ENCODE data around the gene AOPEP. TPM values are rescaled to one million over a fixed set of nuclear protein-coding genes. Genes with fewer than 3 reads are reported as not detected.
A peak's percentile ranks its signal among the peaks of the same experiment; 100 is the strongest.

Gene AOPEP
- polyA plus RNA-seq, 2 of the 4 experiments (the other 2 are of a cell fraction), result 226 to 266 TPM

GRCh38 chr9:94934816-94935328, 208.4 kb downstream of the AOPEP start:
- 90% methylated on average over 9 of the region's 9 CpGs for WGBS (ENCODE audit: missing lambda C conversion rate)
- no peak for FAIRE-seq
- H3K27ac ChIP-seq, result peak overlapping the region; percentile 92 to 93
- ChIA-PET POLR2A (no interaction called here), CTCF (interaction anchor here (1.2 to 1.5 kb wide), 3 partner anchors 12 to 254 kb away, joined by 3 to 5 read pairs (median 3); no protein-coding TSS in a partner anchor)
- no peak for TF ChIP-seq EP300 (IDR thresholded peaks at IDR 0.05)
- TF ChIP-seq RAD21 (conservative IDR thresholded peaks at IDR 0.05 in 1 of 2, IDR thresholded peaks at IDR 0.05 in 1 of 2), result no peak
- no peak for TF ChIP-seq RCOR1 (IDR thresholded peaks at IDR 0.05; ENCODE audit: low read depth, low read length)
- no peak for TF ChIP-seq PHF8 (IDR thresholded peaks at IDR 0.05; ENCODE audit: borderline replicate concordance, low read depth)
- ATAC-seq, result no peak
- no peak for DNase-seq (ENCODE audit: low read depth in 1 of 2, low spot score in 1 of 2)
- peaks cover 76% of the 10 kb centered on the region for H3K4me1 ChIP-seq
- H3K9me3 ChIP-seq, result no peaks in the 10 kb centered on the region
- H3K4me2 ChIP-seq, result no peak overlapping the region
- no peak overlapping the region for H3K4me3 ChIP-seq

DNA sequence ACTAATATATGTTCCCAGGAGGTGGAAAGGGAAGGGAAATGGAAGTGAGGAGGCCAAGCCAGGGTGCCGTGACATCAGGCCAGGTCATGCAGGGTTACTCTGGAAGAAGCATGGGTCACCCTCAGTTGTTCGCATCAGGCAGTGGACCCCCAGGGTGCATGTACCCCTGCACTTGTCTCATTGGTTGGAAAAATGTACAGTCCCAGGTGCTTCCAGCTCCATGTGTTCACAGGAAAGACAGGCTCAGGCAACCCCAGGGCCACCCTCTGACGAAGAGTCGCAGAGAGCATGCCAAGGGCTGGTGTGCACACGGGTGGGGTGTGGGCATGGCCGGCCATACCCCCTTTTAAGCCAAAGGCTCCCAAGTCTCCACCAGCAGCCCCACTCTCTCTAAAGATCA, 208.9 kb downstream of the AOPEP start:
- peaks cover 81% of the 10 kb centered on the region for H3K4me1 ChIP-seq
- FAIRE-seq, result no peak
- peak overlapping the region; percentile 92 to 93 for H3K27ac ChIP-seq
- DNase-seq (ENCODE audit: low read depth in 1 of 2, low spot score in 1 of 2), result no peak
- no peak overlapping the region for H3K4me2 ChIP-seq
- no peaks in the 10 kb centered on the region for H3K9me3 ChIP-seq
- WGBS (ENCODE audit: missing lambda C conversion rate), result 95% methylated on average over 6 of the region's 6 CpGs
- POLR2A ChIA-PET, result no interaction called here
- H3K4me3 ChIP-seq, result no peak overlapping the region
- TF ChIP-seq JUNB (IDR thresholded peaks at IDR 0.05), result no peak
- TF ChIP-seq ZNF302 (CRISPR knock-in tag; IDR thresholded peaks at IDR 0.05), result no peak
- TF ChIP-seq PHF8 (IDR thresholded peaks at IDR 0.05; ENCODE audit: borderline replicate concordance, low read depth), result no peak
- TF ChIP-seq USF2 (IDR thresholded peaks at IDR 0.05), result no peak
- no peak for TF ChIP-seq RCOR1 (IDR thresholded peaks at IDR 0.05; ENCODE audit: low read depth, low read length)
- TF ChIP-seq TFCP2L1 (CRISPR knock-in tag; IDR thresholded peaks at IDR 0.05), result no peak
- TF ChIP-seq JUN (IDR thresholded peaks at IDR 0.05), result no peak
- TF ChIP-seq EP300 (IDR thresholded peaks at IDR 0.05), result no peak
- TF ChIP-seq, protein P1, sequence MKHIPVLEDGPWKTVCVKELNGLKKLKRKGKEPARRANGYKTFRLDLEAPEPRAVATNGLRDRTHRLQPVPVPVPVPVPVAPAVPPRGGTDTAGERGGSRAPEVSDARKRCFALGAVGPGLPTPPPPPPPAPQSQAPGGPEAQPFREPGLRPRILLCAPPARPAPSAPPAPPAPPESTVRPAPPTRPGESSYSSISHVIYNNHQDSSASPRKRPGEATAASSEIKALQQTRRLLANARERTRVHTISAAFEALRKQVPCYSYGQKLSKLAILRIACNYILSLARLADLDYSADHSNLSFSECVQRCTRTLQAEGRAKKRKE (CRISPR knock-in tag; IDR thresholded peaks at IDR 0.05; ENCODE audit: low read depth), result no peak
- TF ChIP-seq REST (IDR thresholded peaks at IDR 0.05), result no peak
- no peak for TF ChIP-seq RAD21 (conservative IDR thresholded peaks at IDR 0.05 in 1 of 2, IDR thresholded peaks at IDR 0.05 in 1 of 2)
- TF ChIP-seq MAX (IDR thresholded peaks at IDR 0.05), result no peak
- CTCF ChIA-PET, result interaction anchor here (1.2 to 1.5 kb wide), 3 partner anchors 110 to 254 kb away, joined by 3 read pairs; no protein-coding TSS in a partner anchor
- ATAC-seq, result no peak

DNA sequence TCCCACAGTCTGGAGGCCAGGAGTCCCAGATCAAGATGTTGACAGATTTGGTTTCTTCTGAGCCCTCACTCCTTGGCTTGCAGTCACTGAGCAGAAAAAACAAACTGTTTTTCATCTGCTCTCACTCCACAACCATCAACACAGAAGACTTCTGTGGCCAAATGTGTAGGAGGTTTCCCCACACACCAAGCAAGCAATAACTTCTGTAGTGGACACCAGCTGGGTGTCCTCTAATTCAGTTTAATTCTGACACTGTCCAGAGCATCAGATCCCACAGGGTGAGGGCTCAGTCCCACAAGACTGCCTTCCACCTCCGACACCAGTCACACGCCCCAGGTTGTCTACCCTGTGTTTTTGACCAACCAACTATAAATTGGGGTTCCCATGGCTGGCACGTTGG, 209.9 kb downstream of the AOPEP start:
- Histone ChIP-seq H3K4me3 (no peak overlapping the region), H3K9me3 (no peaks in the 10 kb centered on the region), H3K4me1 (peaks cover 81% of the 10 kb centered on the region), H3K4me2 (no peak overlapping the region), H3K27ac (peak overlapping the region; percentile 92 to 93)
- ATAC-seq (no peak), FAIRE-seq (no peak), DNase-seq (ENCODE audit: low read depth in 1 of 2, low spot score in 1 of 2) (no peak)
- ChIA-PET POLR2A (no interaction called here), CTCF (interaction anchor here (1.2 to 1.5 kb wide), 3 partner anchors 109 to 255 kb away, joined by 3 to 4 read pairs (median 3); no protein-coding TSS in a partner anchor)
- 94% methylated on average over 3 of the region's 3 CpGs for WGBS (ENCODE audit: missing lambda C conversion rate)
- TF ChIP-seq PHF8 (IDR thresholded peaks at IDR 0.05; ENCODE audit: borderline replicate concordance, low read depth) (no peak), EP300 (IDR thresholded peaks at IDR 0.05) (no peak), SMC3 (IDR thresholded peaks at IDR 0.05) (no peak), FOSB (CRISPR knock-in tag; IDR thresholded peaks at IDR 0.05) (no peak), BHLHE40 (IDR thresholded peaks at IDR 0.05; ENCODE audit: low read depth, low read length) (no peak), RNF2 (IDR thresholded peaks at IDR 0.05; ENCODE audit: borderline replicate concordance, low read depth) (no peak), EHF (CRISPR knock-in tag; IDR thresholded peaks at IDR 0.05) (no peak), FOXS1 (CRISPR knock-in tag; IDR thresholded peaks at IDR 0.05) (no peak), NPAS2 (CRISPR knock-in tag; IDR thresholded peaks at IDR 0.05; ENCODE audit: borderline replicate concordance) (no peak), CBX8 (IDR thresholded peaks at IDR 0.05) (no peak), CTCF (IDR thresholded peaks at IDR 0.05) (no peak), ZC3H11A (IDR thresholded peaks at IDR 0.05) (no peak), ZFP36 (IDR thresholded peaks at IDR 0.05; ENCODE audit: borderline replicate concordance, partially characterized antibody) (no peak), RFX5 (IDR thresholded peaks at IDR 0.05) (no peak)
